HG02763 (cell line): Measurements from ENCODE around the gene CDK1.

ENCODE experiments used
- ATAC-seq: cut with Tn5 transposase; IDR thresholded peaks from one replicate; pipeline ENCODE4 v1.9.1; 2021; ENCODE audit warnings: mild to moderate bottlenecking, moderate library complexity; ENCODE audit not compliant: unreplicated experiment

CDK1 gene

DNA sequence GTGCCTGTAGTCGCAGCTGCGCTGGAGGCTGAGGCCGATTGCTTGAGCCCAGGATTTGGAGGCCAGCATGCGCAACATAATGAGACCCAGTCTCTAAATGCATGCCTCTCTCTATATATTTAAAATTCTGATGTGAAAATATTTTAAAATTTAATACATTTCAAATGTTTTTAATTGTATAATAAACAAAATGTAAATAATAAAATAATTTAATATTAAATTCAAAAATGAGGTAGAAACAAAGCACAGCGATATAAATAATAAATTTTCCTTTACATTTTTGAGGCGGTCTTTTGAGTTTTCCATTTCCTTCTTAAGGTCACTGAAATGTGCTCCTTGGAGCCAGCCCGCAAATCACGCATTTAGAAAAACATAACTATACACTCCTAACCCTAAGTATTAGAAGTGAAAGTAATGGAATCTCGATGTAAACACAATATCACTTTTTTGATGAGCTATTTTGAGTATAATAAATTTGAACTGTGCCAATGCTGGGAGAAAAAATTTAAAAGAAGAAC, 523 bp upstream of the CDK1 start:
- peak; percentile 1 for ATAC-seq

DNA sequence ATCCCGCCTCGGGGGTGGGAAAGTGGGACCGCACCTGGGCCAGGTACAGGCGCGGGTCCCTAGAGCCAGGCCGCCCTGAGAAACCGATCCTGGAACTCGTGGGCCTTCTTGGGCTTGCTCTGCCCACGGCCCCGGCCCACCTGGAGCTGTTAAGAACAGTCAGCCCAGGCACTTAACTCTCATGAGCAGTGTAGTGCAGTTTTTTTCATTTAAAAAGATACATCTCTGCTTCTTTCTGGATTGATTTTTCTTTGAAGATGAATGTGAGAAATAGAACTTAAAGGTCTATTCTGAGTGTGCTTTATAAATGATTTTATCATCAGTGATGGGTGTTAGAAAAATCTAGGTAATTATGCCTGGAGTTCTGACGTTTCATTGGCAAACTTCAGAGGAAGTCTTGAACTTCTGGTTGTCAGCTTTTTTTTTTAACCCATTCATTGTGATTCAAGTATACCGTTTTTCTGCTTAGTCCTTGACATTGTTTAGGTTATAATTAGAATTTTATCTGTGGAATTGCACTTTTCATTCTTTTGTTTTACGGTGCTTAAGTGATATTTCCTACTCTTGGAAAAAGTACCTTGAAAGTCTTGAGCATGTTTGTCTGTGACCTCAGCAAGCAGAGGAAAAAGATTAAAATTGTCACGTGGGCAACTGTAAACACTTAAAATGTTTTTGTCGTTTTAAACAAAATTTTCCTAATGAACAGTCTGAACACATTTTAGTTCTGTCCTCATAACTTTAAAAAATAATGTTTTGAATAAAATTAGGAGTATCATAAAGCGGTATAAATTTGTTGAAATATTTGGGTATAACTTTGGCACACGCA, 906 bp downstream of the CDK1 start:
- ATAC-seq = peak; percentile 12

DNA sequence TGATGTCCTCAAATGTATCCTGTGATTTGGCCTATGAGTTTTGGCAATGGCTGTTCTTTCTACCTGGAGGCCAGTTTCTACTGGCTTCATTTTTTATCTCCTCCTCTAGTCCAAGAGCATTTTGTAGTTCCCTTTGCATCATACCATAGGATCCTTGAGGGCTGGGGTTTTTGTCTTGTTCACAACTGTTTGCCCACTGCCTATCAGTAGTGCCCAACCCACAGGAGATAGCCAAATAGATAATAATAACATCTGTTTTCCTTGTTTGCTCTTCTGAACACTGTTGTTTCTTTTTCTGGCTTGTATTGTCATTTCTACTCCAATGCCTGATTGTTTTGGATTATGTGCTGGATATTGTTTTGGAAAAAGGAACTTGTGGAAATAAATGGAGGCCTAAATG, 3.4 kb downstream of the CDK1 start:
- ATAC-seq = no peak

DNA sequence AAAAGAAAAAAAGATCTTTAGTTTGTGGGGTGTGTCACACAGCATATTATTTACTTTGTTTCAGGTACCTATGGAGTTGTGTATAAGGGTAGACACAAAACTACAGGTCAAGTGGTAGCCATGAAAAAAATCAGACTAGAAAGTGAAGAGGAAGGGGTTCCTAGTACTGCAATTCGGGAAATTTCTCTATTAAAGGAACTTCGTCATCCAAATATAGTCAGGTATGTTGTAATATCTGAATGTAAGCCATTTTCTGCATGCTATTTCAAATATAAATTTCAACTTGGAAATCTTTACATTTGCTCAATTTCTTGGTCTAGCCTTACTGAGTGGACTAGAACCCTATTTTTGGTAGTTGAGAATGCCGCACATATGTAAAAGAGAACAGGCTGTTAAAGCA, 6.4 kb downstream of the CDK1 start:
- no peak for ATAC-seq

DNA sequence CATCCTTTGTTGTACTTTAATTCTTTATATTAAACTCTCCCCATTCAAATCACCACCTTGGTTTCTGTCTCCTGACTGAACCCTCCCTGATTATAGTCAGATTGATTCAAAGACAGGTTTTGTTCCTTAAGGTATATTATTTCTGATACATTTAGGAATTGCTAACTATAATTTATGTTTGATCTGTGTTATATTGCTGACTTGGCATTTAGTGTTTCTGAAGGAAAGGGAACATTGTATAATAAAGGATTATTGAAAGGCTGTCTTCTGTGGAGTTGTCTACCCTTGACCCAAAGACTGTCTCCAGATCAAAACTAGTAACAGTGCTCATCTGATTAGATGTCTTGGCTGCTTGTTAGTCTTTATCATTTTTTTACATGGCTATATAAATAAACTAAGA, 10.3 kb downstream of the CDK1 start:
- no peak for ATAC-seq

DNA sequence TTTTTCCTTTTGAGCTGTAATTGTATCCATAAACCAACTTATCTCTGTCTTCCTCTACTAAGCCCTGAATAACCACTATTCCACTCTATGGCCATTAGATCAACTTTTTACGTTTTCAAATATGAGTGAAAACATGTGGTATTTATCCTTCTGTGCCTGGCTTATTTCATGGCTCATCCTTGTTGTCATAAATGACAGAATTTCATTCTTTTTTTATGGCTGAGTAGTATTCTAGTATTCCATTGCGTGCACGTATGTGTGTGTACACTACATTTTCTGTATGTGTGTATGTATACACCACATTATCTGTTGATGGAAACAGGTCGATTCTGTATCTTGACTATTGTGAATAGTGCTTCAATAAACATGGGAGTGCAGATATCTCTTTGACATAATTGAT, 11.1 kb downstream of the CDK1 start:
- ATAC-seq = no peak

DNA sequence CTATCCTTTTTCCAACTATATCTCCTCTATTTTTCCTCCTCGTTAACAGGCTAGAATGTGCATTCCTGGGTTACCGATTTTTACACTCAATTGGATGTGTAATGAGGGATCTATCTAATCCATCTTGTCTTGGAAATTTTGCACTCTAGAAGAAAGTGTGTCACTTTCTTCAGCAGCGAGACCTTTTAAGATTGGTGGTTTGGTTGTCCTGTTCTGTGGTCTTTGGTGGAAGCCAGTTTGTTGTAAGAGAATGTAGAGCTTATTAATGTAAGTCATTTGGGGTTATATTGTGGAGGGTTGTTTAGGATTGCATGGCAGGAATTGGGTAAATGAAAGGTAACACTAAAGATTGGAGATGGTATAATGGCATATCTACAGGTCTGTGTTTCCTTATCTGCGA, 16.7 kb downstream of the CDK1 start:
- no peak for ATAC-seq

DNA sequence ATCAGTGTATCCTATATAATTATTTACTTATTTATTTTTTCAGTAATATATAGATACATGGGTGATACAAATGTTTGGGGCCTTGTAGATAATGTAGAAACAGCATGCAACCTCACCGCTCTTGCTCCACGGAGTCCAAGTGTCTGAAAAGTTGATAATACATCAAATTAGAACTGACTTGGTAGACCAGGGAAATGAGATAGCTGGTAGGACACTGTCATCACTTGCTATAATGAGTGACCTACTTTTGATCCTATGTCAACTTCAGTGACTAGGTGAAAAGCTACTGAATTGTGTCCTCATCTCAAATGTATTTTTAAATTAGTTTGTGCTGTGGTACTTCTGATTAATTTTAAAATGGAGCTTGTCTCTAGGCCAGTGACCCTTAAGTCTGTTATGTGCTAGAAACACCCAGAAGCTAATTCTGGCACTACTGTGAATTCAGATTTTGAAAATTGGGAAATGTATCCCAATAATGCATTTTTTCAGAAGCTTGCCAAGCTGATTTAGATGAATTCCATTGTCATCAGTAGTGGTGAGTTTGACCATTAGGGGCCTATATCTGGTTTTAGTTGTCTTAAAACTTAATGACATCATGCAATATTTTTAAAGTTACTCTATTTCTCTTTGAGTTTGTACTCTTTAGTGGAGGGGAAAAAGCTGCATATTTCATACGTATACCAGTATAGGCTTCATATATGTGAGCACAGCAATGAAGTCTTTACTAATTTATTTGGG, 17.4 kb downstream of the CDK1 start:
- no peak for ATAC-seq

DNA sequence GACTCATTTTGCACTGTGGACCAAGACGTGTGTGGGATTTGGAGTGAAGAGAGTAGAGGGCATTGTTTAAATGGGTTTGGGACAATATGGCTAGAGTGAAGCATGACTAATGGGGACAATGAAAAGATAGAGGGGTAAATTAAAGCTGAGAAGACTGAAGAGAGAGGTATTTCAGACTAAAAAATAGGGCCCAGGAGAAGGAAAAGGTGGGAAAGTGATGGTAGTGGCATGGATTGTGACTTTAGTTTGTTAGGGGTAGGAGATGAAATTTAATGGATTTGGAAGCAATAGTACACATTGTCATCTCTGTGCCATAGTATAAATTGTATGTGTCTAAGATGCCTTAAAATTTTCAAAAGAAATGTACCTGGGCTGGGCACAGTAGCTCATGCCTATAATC, 18.2 kb downstream of the CDK1 start:
- no peak for ATAC-seq

DNA sequence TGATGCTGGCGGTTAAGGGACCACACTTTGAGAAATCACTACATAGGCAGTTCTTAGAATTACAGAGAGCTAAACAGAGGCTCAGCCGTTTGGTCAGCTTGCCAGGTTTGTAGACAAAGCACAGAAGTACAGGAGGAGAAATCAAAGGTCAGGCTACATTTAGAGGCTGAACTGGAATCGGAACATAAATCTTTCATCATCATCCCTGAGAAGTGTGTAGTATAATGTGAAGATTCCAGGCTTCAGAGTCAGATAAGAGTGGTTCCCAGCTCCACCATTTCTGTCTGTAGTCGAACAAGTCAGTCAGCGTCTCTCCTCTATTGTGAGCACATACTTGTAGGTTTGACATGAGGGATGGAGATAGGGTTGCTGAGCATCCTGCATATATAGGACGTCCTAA, 18.9 kb downstream of the CDK1 start:
- no peak for ATAC-seq

DNA sequence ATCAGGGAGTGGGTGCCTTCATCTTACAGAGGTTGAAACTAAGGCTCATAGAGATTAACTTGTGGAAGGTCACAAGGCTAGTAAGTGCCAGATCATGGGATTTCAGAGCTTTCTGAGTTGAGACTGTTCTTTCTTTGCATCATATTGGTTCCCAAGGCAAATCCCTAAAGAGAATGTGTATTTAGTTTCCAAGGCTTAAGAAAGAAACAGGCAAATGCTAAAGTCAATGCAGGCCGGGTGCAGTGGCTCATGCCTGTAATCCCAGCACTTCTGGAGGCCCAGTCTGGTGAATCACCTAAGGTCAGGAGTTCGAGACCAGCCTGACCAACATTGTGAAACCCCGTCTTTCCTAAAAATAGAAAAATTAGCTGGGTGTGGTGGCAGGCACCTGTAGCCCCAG, 19.8 kb downstream of the CDK1 start:
- no peak for ATAC-seq

DNA sequence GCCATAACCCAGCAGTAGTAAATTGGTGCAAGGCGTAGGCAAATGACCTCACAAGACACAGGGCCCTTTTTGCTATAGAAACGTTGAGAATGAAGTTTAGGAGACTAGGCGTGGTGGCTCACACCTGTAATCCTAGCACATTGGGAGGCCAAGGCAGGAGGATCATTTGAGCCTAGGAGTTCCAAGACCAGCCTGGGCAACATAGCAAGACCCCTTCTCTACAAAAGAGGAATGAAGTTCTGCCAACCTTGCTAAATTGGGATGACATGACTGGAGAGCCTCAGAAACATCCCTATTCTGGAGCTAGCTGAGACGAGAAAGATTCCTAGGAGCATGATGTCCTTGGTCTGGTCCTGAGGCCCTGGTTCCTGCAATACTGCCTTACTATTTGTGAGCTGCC, 20.6 kb downstream of the CDK1 start:
- no peak for ATAC-seq

DNA sequence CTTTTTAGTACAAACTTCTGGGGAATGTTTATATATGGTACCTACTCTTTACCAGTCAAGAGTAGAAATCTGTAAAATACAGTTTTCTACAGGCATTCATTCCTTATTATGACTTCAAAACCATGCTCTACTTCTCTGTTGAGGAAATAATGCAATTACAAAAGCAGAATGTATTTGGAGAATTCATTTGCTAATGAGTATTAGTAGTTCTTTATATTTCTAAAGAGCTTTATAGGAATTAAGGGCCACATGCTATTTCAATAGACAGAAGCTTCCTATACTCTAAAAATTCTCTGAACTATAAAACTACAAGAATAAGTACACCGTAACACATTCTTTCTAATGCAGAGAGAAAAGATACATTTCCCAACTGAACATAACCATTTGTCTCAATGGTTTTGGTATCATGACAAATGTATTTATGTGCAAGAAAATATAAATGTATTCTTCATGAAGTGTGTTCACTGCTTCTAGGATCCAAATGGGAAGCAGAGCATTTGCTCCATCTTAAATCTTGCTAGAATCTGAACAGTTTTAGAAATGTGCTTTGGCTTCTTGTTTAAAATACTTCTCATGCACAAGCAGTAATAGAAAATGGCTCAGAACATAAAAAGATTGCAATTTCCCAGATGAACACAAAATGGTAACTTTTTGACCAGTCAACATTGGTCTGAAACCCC, 21.8 kb downstream of the CDK1 start:
- ATAC-seq = no peak

DNA sequence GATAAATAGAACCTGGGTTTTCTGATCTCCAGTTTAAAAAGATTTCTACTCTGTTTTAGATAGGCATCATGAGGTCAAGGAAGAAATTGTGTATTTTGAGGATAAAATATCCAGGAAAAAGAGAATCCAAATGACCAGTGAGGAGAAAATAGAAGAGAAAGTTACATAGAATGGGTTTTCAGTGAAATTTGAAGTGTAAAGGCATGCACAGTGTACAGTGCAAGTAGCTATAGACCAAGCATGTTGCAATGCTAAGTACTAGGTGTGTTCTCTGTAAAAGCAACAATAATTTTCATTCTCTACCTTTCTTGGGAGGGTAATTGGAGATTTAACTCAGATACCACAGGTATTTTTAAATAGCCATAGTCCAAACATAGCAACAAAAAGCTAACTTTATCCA, 22.6 kb downstream of the CDK1 start:
- no peak for ATAC-seq

DNA sequence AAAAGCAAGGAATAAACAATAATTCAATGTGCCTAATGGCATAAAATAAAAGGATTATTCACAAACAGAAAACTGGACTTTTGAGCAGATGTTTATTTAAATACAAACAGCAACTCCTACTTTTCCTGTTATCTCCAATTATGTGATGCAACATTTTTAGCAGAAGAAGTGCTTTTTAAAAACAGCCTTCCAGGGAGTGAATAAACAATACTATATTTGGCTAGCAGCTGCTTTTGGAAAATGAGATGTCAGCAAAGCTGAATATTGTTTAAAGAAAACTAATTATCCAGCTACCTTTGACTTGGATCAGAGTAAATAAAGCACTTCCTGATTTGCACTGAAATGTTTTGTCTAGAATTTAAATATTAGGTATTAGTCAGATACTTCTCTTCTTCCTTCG, 23.2 kb downstream of the CDK1 start:
- no peak for ATAC-seq

DNA sequence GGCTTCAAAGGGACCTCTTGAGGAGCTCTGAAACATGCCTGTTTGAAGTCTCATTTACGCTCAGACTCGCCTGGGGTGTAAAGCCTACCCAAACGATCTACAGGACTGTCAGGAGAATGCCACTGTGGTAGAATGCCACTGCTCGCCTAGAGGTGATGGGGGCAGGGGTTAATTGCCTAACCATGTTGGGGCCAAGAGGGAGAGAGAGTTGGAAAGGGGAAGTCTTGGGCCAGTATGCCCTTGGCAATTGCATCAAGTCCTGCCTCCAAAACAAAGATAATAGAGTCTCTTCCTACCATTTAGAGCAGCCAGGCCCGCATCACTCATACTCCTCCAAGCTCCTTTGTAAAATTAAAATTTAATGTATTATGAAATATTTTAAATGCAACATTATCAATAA, 25.2 kb downstream of the CDK1 start:
- no peak for ATAC-seq

DNA sequence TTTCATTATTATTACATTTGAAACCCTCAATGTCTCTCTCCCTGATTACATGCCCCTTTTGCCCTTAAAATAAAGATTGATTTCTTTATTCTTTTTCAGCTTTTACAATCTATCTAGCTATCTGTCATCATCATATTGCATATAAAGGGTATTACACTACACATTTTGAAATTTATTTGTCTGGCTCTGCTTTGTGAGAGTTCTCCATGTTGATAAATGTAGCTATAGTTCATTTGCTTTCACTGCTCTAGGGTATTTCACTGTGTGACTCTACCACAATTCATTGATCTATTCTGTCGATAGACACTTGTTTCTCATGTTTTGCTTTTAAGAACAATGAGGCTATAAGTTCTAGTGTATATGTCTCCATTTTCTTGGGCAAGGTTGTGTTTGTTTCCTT, 25.6 kb downstream of the CDK1 start:
- no peak for ATAC-seq

DNA sequence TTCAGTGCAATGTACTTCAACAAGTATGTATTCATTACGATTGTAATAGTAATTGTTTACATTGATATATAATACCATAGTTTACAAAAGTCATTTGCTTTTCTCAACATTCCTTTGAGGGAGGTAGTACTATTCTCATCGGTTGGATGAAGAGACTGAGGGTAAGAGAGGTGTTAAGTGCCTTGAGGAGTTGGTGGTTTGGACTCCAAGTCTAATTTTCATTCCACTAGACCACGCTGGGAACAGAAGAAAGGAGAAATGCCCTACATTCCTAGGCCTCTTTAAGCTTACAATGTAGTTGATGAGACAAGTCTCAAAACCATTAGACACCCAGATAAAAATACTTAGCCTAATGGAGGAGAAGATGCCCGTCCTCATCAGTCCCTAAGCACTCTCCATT, 28.6 kb downstream of the CDK1 start:
- ATAC-seq = no peak

DNA sequence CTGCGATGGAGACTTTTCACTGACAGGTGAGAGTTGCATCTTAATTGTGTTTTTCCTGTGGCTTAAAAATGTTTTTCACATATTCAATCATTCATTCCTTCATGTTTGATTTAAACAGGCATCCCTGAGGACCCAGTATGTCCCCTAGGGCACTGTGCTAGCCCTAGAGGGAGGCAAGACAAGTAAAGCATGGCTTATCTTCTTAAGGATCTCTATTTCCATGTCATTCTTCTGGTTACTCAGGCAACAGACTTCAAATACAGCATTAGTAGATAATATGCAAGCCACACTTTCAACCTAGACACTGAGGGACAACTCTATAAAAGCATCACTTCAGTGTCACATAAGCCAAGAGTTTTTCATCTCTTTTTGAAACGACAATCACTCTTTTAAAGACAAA, 29.2 kb downstream of the CDK1 start:
- ATAC-seq = no peak

DNA sequence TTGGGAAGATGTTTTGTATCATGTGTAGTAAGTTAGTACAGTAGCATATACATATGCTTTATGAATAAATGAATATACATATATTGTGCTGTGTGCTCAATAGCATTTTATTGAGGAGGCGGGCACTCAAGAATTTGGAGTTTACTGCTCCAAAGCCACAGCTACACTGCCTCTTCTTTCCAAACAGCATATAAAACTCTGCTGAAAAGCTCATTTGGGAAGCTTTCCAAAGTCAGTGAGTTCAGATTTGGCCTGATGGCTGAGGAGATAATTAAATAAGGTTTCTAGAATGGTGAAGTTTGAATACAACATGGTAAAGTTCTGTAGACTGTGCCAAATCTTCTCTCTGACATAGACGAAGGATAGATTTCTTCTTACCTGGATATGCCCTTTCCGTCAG, 29.8 kb downstream of the CDK1 start:
- no peak for ATAC-seq

DNA sequence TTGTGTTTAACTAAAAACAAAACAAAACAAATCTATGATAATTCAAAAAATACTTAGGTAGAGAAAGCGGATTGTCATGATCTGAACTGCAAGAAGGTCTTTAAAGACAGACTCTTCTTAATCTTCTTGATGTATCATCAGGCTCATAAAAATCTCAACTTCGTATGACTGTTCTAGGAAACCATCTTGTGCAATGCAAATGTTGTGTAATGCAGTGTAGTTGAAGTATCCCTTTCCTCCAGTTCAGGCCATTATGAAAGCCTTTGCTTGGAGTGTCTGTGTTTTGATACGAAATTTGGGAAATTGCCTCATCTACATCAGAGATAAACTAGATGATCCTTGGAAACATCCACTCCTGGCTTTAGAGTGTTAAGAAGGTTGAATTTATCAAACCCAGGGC, 30.9 kb downstream of the CDK1 start:
- no peak for ATAC-seq
